B cell (primary cell): ENCODE data around the gene SPECC1. TPM values are rescaled to one million over a fixed set of nuclear protein-coding genes. Genes with fewer than 3 reads are reported as not detected.

Experiments
- ATAC-seq: fragments of 200-7000 bp; cut with Tn5 transposase; one replicate; pipeline ENCODE4 v1.10.0; 2021; ENCODE audit warnings: low read depth, mild to moderate bottlenecking, moderate number of reproducible peaks, moderate library complexity
- CTCF ChIA-PET: fragments of 350-600 bp; sonication (Branson Sonifier 250); formaldehyde crosslinking; loops from one replicate; lab custom pipeline; 2021; ENCODE audit warnings: antibody characterized with exemption, inconsistent platforms; lab: Charles Lee
- POLR2A ChIA-PET: fragments of 350-600 bp; sonication (Branson Sonifier 250); formaldehyde crosslinking; loops from one replicate; lab custom pipeline; 2021; ENCODE audit warnings: antibody characterized with exemption; lab: Charles Lee
- DNase-seq: peaks from one replicate; pipeline ENCODE4 v3.0.0; 2013
- H2AFZ ChIP-seq: 2 replicates; pipeline ENCODE4 v1.6.1; 2012; ENCODE audit warnings: mild to moderate bottlenecking, low read depth, low read length; ENCODE audit not compliant: insufficient read depth, poor library complexity, severe bottlenecking
- H3K27ac ChIP-seq, 2 donors: 1 replicate in 1 of 2; 2 replicates in 1 of 2; pipeline ENCODE4 v1.5.1; 2012 to 2013; ENCODE audit warnings: low read length in 2 of 2, mild to moderate bottlenecking in 2 of 2, moderate library complexity in 1 of 2
- H3K27me3 ChIP-seq, 4 experiments: fragments of 200-600 bp in 1 of 4; sonication (generic) in 1 of 4; replicated peaks in 1 of 4; 1 replicate in 2 of 4; 2 replicates in 2 of 4; pipeline versions ENCODE4 v1.6.1 to v1.7.0; 2013 to 2016; ENCODE audit warnings: low read length in 3 of 4, mild to moderate bottlenecking in 2 of 4, mixed read lengths in 1 of 4, moderate library complexity in 1 of 4; ENCODE audit not compliant: insufficient read depth in 4 of 4, control insufficient read depth in 3 of 4; ENCODE audit errors: control extremely low read depth in 1 of 4
- H3K36me3 ChIP-seq, 2 experiments: replicated peaks in 1 of 2; 1 replicate in 1 of 2; 2 replicates in 1 of 2; pipeline versions ENCODE4 v1.6.1 to v1.7.1; 2013; ENCODE audit warnings: low read length in 1 of 2; ENCODE audit not compliant: insufficient read depth in 2 of 2, control insufficient read depth in 1 of 2; ENCODE audit errors: control extremely low read depth in 1 of 2, extremely low read depth in 1 of 2
- H3K4me1 ChIP-seq, 2 donors: fragments of 200-600 bp in 1 of 2; sonication (generic) in 1 of 2; 1 replicate in 1 of 2; 2 replicates in 1 of 2; pipeline versions ENCODE4 v1.5.1 to v1.6.1; 2013 to 2017; ENCODE audit warnings: low read length in 2 of 2; ENCODE audit not compliant: control insufficient read depth in 2 of 2, insufficient read depth in 2 of 2
- H3K4me2 ChIP-seq: replicated peaks from 2 replicates; pipeline ENCODE3; 2012; ENCODE audit warnings: mild to moderate bottlenecking, low read depth, low read length; ENCODE audit not compliant: poor library complexity, severe bottlenecking
- H3K4me3 ChIP-seq, 5 experiments: fragments of 200-600 bp in 1 of 5; sonication (generic) in 1 of 5; 1 replicate in 3 of 5; 2 replicates in 2 of 5; pipeline versions ENCODE4 v1.5.1 to v1.7.0; 2011 to 2016; ENCODE audit warnings: low read length in 4 of 5, mild to moderate bottlenecking in 4 of 5, low read depth in 2 of 5, control low read depth in 1 of 5, moderate library complexity in 1 of 5; ENCODE audit not compliant: insufficient read depth in 1 of 5; ENCODE audit errors: control extremely low read depth in 1 of 5, extremely low read depth in 1 of 5
- H3K79me2 ChIP-seq: fragments of 200-600 bp; sonication (generic); one replicate; pipeline ENCODE4 v1.6.0; 2016; ENCODE audit warnings: low read length; ENCODE audit not compliant: control insufficient read depth, insufficient read depth
- H3K9ac ChIP-seq: fragments of 200-600 bp; sonication (generic); 2 replicates; pipeline ENCODE4 v1.6.1; 2017; ENCODE audit warnings: mild to moderate bottlenecking, low read length, moderate library complexity
- H3K9me3 ChIP-seq, 3 donors: one replicate each; pipeline versions ENCODE4 v1.6.1 to v1.7.1; 2013; ENCODE audit warnings: low read length in 2 of 3; ENCODE audit not compliant: control insufficient read depth in 2 of 3, insufficient read depth in 1 of 3; ENCODE audit errors: control extremely low read depth in 1 of 3
- H4K20me1 ChIP-seq: 2 replicates; pipeline ENCODE4 v1.6.0; 2012; ENCODE audit warnings: mild to moderate bottlenecking, low read length; ENCODE audit not compliant: insufficient read depth, control insufficient read depth, poor library complexity, severe bottlenecking
- H3K27ac Mint-ChIP-seq: one replicate; pipeline ENCODE4 v1.8.0; 2021; ENCODE audit warnings: mixed read lengths
- H3K27me3 Mint-ChIP-seq: one replicate; pipeline ENCODE4 v1.8.0; 2021; ENCODE audit warnings: mixed read lengths
- H3K4me1 Mint-ChIP-seq: one replicate; pipeline ENCODE4 v1.8.0; 2021; ENCODE audit warnings: mixed read lengths
- H3K4me3 Mint-ChIP-seq: one replicate; pipeline ENCODE4 v1.8.0; 2021; ENCODE audit warnings: mixed read lengths
- H3K9me3 Mint-ChIP-seq: one replicate; pipeline ENCODE4 v1.8.0; 2022; ENCODE audit warnings: mixed read lengths; ENCODE audit not compliant: insufficient read depth
- CTCF ChIP-seq: fragments of 200-600 bp; IDR thresholded peaks from one replicate; pipeline ENCODE4 v1.8.0; 2022; ENCODE audit warnings: antibody characterized with exemption, mild to moderate bottlenecking
- EZH2 ChIP-seq: IDR thresholded peaks from 2 replicates; pipeline ENCODE4 v1.6.1; 2012; ENCODE audit warnings: borderline replicate concordance, low read depth, mild to moderate bottlenecking, moderate library complexity, low read length; ENCODE audit not compliant: insufficient read depth, poor library complexity, severe bottlenecking
- WGBS: methylation state at CpG from one replicate; pipeline ENCODE4 v1.1.5; 2013; ENCODE audit warnings: missing lambda C conversion rate; ENCODE audit not compliant: insufficient coverage; 5-methylcytosine and 5-hydroxymethylcytosine counted together
- intact Hi-C: fragments of 100-400 bp; cut with micrococcal nuclease; formaldehyde crosslinking; loops from one replicate; pipeline ENCODE4 v1.10.0; 2022
- polyA plus RNA-seq: library from polyadenylated mRNA; depleted of rRNA; stranded (reverse); fragments of >200 nt; gene quantifications from 2 replicates; pipeline ENCODE4 v1.2.3, GENCODE V29; 2012
- total RNA-seq, 2 donors: library from RNA; stranded (reverse); fragments of 120-200 nt in 1 of 2; gene quantifications; 1 replicate in 1 of 2; 2 replicates in 1 of 2; pipeline versions ENCODE4 v1.2.3 to v1.2.4, GENCODE V29; 2013 to 2022

Gene SPECC1
- total and polyA plus RNA-seq, 2 donors (not counting 1 experiment from before 2014, with no cell fraction given) = 4.6 to 7.4 TPM

- no peaks in the 10 kb centered on the region for H4K20me1 ChIP-seq
- Mint-ChIP-seq H3K27ac (no peak overlapping the region), H3K9me3 (no peaks in the 10 kb centered on the region), H3K4me1 (peaks cover 4% of the 10 kb centered on the region), H3K27me3 (peaks cover 21% of the 10 kb centered on the region), H3K4me3 (no peak overlapping the region)
- ATAC-seq (no peak), DNase-seq (no peak)
- H3K36me3 ChIP-seq = no peaks in the 10 kb centered on the region
- peaks cover 0 to 4% (median 1%) of the 10 kb centered on the region in 4 experiments for H3K27me3 ChIP-seq
- ChIA-PET POLR2A (no interaction called here), CTCF (interaction anchor here (1.0 to 3.8 kb wide), 4 partner anchors 18 to 130 kb away, joined by 3 to 39 read pairs (median 19); partner anchors contain the start of gene SPECC1)
- H3K27ac ChIP-seq = no peak overlapping the region
- no peak overlapping the region for H2AFZ ChIP-seq
- TF ChIP-seq EZH2 (no peak), CTCF (no peak)
- no peaks in the 10 kb centered on the region for H3K9me3 ChIP-seq
- 41% methylated on average over 4 of the region's 4 CpGs for WGBS
- H3K9ac ChIP-seq = no peak overlapping the region
- H3K79me2 ChIP-seq = no peaks in the 10 kb centered on the region
- no peak overlapping the region for H3K4me2 ChIP-seq
- intact Hi-C loops = loop anchor here (10.0 kb wide), 1 partner anchor 853 kb away; no protein-coding TSS in a partner anchor
- H3K4me3 ChIP-seq = no peak overlapping the region
- H3K4me1 ChIP-seq = peaks cover 3% of the 10 kb centered on the region in 2 donors
These were observed 17.8 kb upstream of the SPECC1 start for GRCh38 chr17:19991252-19991885.
